Hepatocyte (in vitro differentiated cells): ENCODE data around the gene TEAD2. TPM values are rescaled to one million over a fixed set of nuclear protein-coding genes. Genes with fewer than 3 reads are reported as not detected.

ENCODE experiments used
- DNase-seq: peaks from one replicate; pipeline ENCODE4 v3.0.0-alpha.2; 2016; ENCODE audit warnings: low spot score
- H2AFZ ChIP-seq: fragments of 200-600 bp; sonication (generic); 2 replicates; pipeline ENCODE4 v1.6.0; 2016; ENCODE audit warnings: antibody characterized with exemption, mild to moderate bottlenecking
- H3K27ac ChIP-seq: fragments of 200-600 bp; sonication (generic); 2 replicates; pipeline ENCODE4 v1.5.1; 2016; ENCODE audit warnings: mild to moderate bottlenecking
- H3K27me3 ChIP-seq: fragments of 200-600 bp; sonication (generic); 2 replicates; pipeline ENCODE4 v1.6.1; 2016
- H3K36me3 ChIP-seq: fragments of 200-600 bp; sonication (generic); replicated peaks from 2 replicates; pipeline ENCODE4 v1.5.1; 2016; ENCODE audit warnings: low read depth; ENCODE audit not compliant: insufficient read depth
- H3K4me1 ChIP-seq: fragments of 200-600 bp; sonication (generic); 2 replicates; pipeline ENCODE4 v1.5.1; 2016; ENCODE audit warnings: mild to moderate bottlenecking, moderate library complexity; ENCODE audit not compliant: insufficient read depth
- H3K4me2 ChIP-seq: fragments of 200-600 bp; sonication (generic); 2 replicates; pipeline ENCODE4 v1.6.0; 2016
- H3K4me3 ChIP-seq: fragments of 200-600 bp; sonication (generic); 2 replicates; pipeline ENCODE4 v1.5.1; 2016; ENCODE audit warnings: mild to moderate bottlenecking
- H3K79me2 ChIP-seq: fragments of 200-600 bp; sonication (generic); 2 replicates; pipeline ENCODE4 v1.6.0; 2017; ENCODE audit warnings: mild to moderate bottlenecking
- H3K9me2 ChIP-seq: fragments of 200-600 bp; sonication (generic); replicated peaks from 2 replicates; pipeline ENCODE4 v1.6.0; 2017; ENCODE audit warnings: mild to moderate bottlenecking; ENCODE audit not compliant: insufficient read depth
- H3K9me3 ChIP-seq: fragments of 200-600 bp; sonication (generic); 2 replicates; pipeline ENCODE4 v1.5.1; 2016; ENCODE audit warnings: low read depth, mild to moderate bottlenecking
- H4K20me1 ChIP-seq: fragments of 200-600 bp; sonication (generic); 2 replicates; pipeline ENCODE4 v1.6.0; 2016; ENCODE audit warnings: mild to moderate bottlenecking; ENCODE audit not compliant: insufficient read depth, poor library complexity, severe bottlenecking
- CTCF ChIP-seq: fragments of 200-600 bp; sonication (generic); IDR thresholded peaks from 2 replicates; pipeline ENCODE4 v1.5.1; 2016; ENCODE audit warnings: antibody characterized with exemption, mild to moderate bottlenecking; ENCODE audit not compliant: poor library complexity
- EZH2 ChIP-seq: fragments of 200-600 bp; sonication (generic); IDR thresholded peaks from 2 replicates; pipeline ENCODE4 v1.6.1; 2016; ENCODE audit warnings: antibody characterized with exemption, mild to moderate bottlenecking, borderline replicate concordance
- EZH2phosphoT487 ChIP-seq: fragments of 200-600 bp; sonication (generic); IDR thresholded peaks from one replicate; pipeline ENCODE4 v1.6.1; 2018; ENCODE audit warnings: antibody characterized with exemption, mild to moderate bottlenecking, low read depth, moderate library complexity; ENCODE audit not compliant: unreplicated experiment, severe bottlenecking
- WGBS: methylation state at CpG from one replicate; pipeline ENCODE4 v1.1.6; 2016; ENCODE audit warnings: low lambda C conversion rate; ENCODE audit errors: missing lambda C conversion rate; 5-methylcytosine and 5-hydroxymethylcytosine counted together
- polyA plus RNA-seq: library from polyadenylated mRNA; unstranded; fragments of >200 nt; fragmentation: Nextera tagmentation; extraction: Ambion mirVana; gene quantifications from 2 replicates; pipeline ENCODE4 v1.2.1, GENCODE V29; 2016
- total RNA-seq: library from RNA; depleted of rRNA; stranded (reverse); fragments of >200 nt; gene quantifications from 2 replicates; pipeline ENCODE4 v1.2.3, GENCODE V29; 2014

The TEAD2 gene
- total and polyA plus RNA-seq, 2 experiments from 2014 or later: 35.4 to 41.4 TPM

GRCh38 chr19:49403404-49404187, 41.4 kb upstream of the TEAD2 start:
- H3K4me1 ChIP-seq: no peaks in the 10 kb centered on the region
- WGBS: 21% methylated on average over 7 of the region's 7 CpGs
- no peaks in the 10 kb centered on the region for H3K79me2 ChIP-seq
- H3K36me3 ChIP-seq: no peaks in the 10 kb centered on the region
- H3K27me3 ChIP-seq: no peaks in the 10 kb centered on the region
- H3K4me2 ChIP-seq: no peak overlapping the region
- no peaks in the 10 kb centered on the region for H4K20me1 ChIP-seq
- no peak overlapping the region for H2AFZ ChIP-seq
- H3K9me2 ChIP-seq: no peaks in the 10 kb centered on the region
- no peak overlapping the region for H3K4me3 ChIP-seq
- no peak for DNase-seq
- H3K27ac ChIP-seq: peak overlapping the region; percentile 51
- TF ChIP-seq CTCF (no peak), EZH2 (no peak), EZH2phosphoT487 (no peak)
- no peaks in the 10 kb centered on the region for H3K9me3 ChIP-seq

- Histone ChIP-seq H3K36me3 (no peaks in the 10 kb centered on the region), H3K9me2 (no peaks in the 10 kb centered on the region), H3K4me2 (no peak overlapping the region), H3K4me1 (no peaks in the 10 kb centered on the region), H2AFZ (no peak overlapping the region), H3K27me3 (no peaks in the 10 kb centered on the region), H4K20me1 (no peaks in the 10 kb centered on the region), H3K27ac (no peak overlapping the region), H3K79me2 (no peaks in the 10 kb centered on the region), H3K4me3 (no peak overlapping the region), H3K9me3 (no peaks in the 10 kb centered on the region)
- 84% methylated on average over 6 of the region's 6 CpGs for WGBS
- TF ChIP-seq EZH2 (no peak), CTCF (no peak), EZH2phosphoT487 (no peak)
- DNase-seq: no peak
Measured at GRCh38 chr19:49400029-49400428, 37.8 kb upstream of the TEAD2 start.

DNA sequence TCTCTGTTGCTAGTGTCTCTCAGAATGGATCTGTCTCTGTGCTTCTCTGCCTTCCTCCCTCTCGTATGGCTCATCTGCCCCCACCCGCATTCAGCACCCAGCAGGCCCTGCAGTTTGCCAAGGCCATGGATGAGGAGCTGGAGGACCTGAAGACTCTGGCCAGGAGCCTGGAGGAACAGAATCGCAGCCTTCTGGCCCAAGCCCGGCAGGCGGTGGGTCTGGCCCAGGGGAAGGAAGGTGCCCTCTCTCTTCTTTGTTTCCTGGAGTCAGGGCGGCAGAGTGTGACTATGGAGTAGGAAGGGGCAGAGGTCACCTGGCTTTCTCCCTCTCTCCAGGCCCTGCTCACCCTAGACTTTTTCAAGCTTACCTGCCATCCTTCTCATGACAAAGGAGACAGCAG, 36.7 kb upstream of the TEAD2 start:
- Histone ChIP-seq H2AFZ (no peak overlapping the region), H3K79me2 (no peaks in the 10 kb centered on the region), H3K4me2 (no peak overlapping the region), H4K20me1 (no peaks in the 10 kb centered on the region), H3K27ac (no peak overlapping the region), H3K4me1 (no peaks in the 10 kb centered on the region), H3K27me3 (no peaks in the 10 kb centered on the region), H3K9me2 (no peaks in the 10 kb centered on the region), H3K9me3 (no peaks in the 10 kb centered on the region), H3K36me3 (no peaks in the 10 kb centered on the region), H3K4me3 (no peak overlapping the region)
- TF ChIP-seq EZH2phosphoT487: no peak
- TF ChIP-seq EZH2: no peak
- no peak for TF ChIP-seq CTCF
- DNase-seq: no peak
- WGBS: 83% methylated on average over 6 of the region's 6 CpGs
